ENCODE measurements around the gene USP48. TPM values are rescaled to one million over a fixed set of nuclear protein-coding genes. Genes with fewer than 3 reads are reported as not detected.

USP48 gene
- total RNA-seq, 1 experiment from 2014 or later, result 84.8 TPM

DNA sequence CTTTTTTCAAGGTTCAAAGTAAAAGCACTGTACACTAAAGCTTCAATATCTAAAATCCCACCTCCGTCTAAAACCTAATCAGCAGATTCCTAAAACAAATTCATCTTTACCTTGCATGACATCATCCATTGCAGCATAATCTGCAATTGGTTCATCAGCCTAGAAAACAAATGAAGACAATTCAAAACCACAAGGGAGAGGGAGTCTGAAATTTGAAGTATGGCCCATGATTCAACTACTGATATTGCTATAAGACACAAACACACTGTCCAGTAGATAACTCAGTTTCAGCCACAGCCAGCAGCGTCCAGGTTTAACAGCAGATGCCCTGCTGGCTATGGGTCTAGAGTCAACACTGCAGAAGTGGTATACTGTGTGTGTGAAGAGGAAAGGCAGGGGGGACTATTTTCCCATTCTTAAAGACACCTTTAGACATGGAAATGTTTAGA lies 95.8 kb downstream of the USP48 start:
- H3K36me3 Mint-ChIP-seq (ENCODE audit: insufficient read depth in 1 of 3, low read depth in 3 of 3), result peaks cover 43 to 73% (median 53%) of the 10 kb centered on the region in 3 experiments
- Histone ChIP-seq H3K23ac (ENCODE audit: insufficient read length, low read depth, low read length) (no peak overlapping the region), H3K27ac (ENCODE audit: insufficient read length, low read depth, low read length) (no peak overlapping the region)

More for the DNA sequence above, 95.8 kb downstream of the USP48 start:
- no peak for DNase-seq
- WGBS (ENCODE audit: extremely low coverage, insufficient read length, low lambda C conversion rate), result 100% methylated on average over 1 of the region's 2 CpGs
- Histone ChIP-seq H3K18ac (ENCODE audit: insufficient read length, low read depth, low read length) (no peak overlapping the region), H4K20me1 (ENCODE audit: control insufficient read depth, insufficient read depth, insufficient read length) (no peaks in the 10 kb centered on the region), H3K27me3 (ENCODE audit: insufficient read depth, low read length) (no peaks in the 10 kb centered on the region), H2BK12ac (ENCODE audit: insufficient read length, low read depth, low read length) (no peak overlapping the region), H2BK5ac (ENCODE audit: insufficient read length, low read length) (no peak overlapping the region), H4K5ac (ENCODE audit: insufficient read length, low read depth, low read length) (no peak overlapping the region), H2AFZ (ENCODE audit: low read length) (no peak overlapping the region), H4K8ac (replicated peaks; ENCODE audit: insufficient read length, low read depth, low read length) (no peak overlapping the region), H3K4ac (ENCODE audit: low read depth, low read length) (no peak overlapping the region), H3K56ac (ENCODE audit: insufficient read length, low read depth, low read length) (no peak overlapping the region), H2AK5ac (ENCODE audit: insufficient read length, low read length) (no peak overlapping the region), H2BK20ac (ENCODE audit: low read depth, low read length, poor library complexity, severe bottlenecking) (no peak overlapping the region), H3K23me2 (ENCODE audit: insufficient read length, low read depth, low read length, poor library complexity, severe bottlenecking) (no peaks in the 10 kb centered on the region), H3K14ac (ENCODE audit: insufficient read depth, low read length) (no peak overlapping the region), H3T11ph (ENCODE audit: low read length) (no peak overlapping the region), H4K91ac (ENCODE audit: insufficient read length, low read depth, low read length) (no peak overlapping the region), H3K4me2 (ENCODE audit: insufficient read depth, insufficient read length, low read length) (no peak overlapping the region), H2BK120ac (ENCODE audit: low read depth, low read length, poor library complexity, severe bottlenecking) (no peak overlapping the region), H3K4me1 (ENCODE audit: insufficient read depth, low read length) (no peaks in the 10 kb centered on the region), H2BK15ac (ENCODE audit: low read depth, low read length) (no peak overlapping the region), H3K79me2 (ENCODE audit: insufficient read depth, low read length) (no peaks in the 10 kb centered on the region), H3K9ac (ENCODE audit: extremely low read depth, insufficient read length, low read length) (no peak overlapping the region), H3K79me1 (ENCODE audit: insufficient read depth, low read depth, low read length, poor library complexity, severe bottlenecking) (no peaks in the 10 kb centered on the region), H3K9me3 (ENCODE audit: control insufficient read depth, low read depth, low read length) (no peaks in the 10 kb centered on the region)
- H3K4me3 Mint-ChIP-seq, result no peak overlapping the region
- H3K9me3 Mint-ChIP-seq, result no peaks in the 10 kb centered on the region
- TF ChIP-seq, protein P1, sequence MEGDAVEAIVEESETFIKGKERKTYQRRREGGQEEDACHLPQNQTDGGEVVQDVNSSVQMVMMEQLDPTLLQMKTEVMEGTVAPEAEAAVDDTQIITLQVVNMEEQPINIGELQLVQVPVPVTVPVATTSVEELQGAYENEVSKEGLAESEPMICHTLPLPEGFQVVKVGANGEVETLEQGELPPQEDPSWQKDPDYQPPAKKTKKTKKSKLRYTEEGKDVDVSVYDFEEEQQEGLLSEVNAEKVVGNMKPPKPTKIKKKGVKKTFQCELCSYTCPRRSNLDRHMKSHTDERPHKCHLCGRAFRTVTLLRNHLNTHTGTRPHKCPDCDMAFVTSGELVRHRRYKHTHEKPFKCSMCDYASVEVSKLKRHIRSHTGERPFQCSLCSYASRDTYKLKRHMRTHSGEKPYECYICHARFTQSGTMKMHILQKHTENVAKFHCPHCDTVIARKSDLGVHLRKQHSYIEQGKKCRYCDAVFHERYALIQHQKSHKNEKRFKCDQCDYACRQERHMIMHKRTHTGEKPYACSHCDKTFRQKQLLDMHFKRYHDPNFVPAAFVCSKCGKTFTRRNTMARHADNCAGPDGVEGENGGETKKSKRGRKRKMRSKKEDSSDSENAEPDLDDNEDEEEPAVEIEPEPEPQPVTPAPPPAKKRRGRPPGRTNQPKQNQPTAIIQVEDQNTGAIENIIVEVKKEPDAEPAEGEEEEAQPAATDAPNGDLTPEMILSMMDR (conservative IDR thresholded peaks at IDR 0.05), result no peak
- H3K27ac Mint-ChIP-seq, result 0 out of 7 replicates have a peak overlapping the region, but pooled peaks of 1 of the 3 experiments have one; percentile 6
- peaks cover 7 to 11% of the 10 kb centered on the region in 2 experiments; a peak in 3 of 4 replicates for H3K4me1 Mint-ChIP-seq
- peaks cover 1% of the 10 kb centered on the region; the same call in 1 of the 2 replicates for H3K27me3 Mint-ChIP-seq (ENCODE audit: low read depth)
